HG02571 (cell line): ENCODE data around the gene KRT10.
"Not testable (repeated sequence)": the region's sequence is repeated elsewhere in the genome, so short reads cannot be mapped to it uniquely, and the experiment has no call there.

ENCODE experiments used
- ATAC-seq: cut with Tn5 transposase; IDR thresholded peaks from one replicate; pipeline ENCODE4 v1.9.1; 2021; ENCODE audit warnings: mild to moderate bottlenecking, moderate library complexity; ENCODE audit not compliant: unreplicated experiment

Gene KRT10

DNA sequence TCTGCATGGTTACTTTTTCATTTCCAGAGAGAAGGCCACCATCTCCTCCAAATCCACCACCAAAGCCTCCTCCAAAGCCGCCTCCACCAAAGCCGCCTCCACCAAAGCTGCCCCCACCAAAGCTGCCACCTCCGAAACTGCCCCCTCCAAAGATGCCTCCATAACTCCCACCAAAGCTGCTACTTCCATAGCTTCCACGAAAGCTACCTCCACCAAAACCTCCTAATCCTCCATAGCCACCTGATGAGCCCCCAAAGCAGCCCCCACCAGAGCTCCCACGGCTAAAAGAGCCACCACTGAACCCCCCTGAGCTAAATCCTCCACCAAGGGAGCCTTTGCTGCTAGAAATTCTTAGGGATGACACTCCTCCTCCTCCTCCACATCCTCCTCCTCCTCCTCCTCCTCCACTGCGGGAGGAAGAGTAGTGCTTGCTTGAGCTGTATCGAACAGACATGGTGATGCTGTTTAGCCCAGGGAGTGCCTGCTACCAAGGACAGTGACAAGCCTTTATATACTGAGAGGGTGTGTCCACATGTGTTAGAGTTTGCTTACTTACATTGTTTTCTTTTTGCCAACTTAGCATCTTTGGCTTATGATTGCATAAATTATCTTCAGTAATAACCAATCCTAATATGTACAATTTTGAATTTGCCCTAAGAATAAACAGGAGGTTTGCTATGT is at the start of gene KRT10:
Gene KRT10, minus strand, starts transcription at position 483 of the 681 bp plus-strand sequence. Its CDS starts 29 bp downstream, at position 454.
- ATAC-seq = no peak

DNA sequence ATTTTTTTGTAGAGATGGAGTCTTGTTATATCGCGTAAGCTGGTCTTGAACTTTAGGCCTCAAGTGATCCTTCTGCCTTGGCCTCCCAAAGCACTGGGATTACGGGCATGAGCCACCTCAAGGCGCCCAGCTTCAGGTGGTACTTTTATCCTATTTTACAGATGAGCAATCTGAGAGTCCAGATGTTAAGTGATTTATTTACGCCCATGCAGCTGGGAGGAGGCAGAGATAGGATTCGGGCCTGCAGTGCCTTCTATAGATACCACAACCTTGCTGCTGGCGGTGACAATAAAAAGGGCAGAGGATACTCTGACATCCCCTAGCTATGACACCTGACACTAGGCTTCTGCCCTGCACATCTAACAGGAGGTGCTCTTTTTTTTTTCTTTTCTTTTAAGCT is 48.9 kb upstream of the KRT10 start:
- ATAC-seq = no peak

DNA sequence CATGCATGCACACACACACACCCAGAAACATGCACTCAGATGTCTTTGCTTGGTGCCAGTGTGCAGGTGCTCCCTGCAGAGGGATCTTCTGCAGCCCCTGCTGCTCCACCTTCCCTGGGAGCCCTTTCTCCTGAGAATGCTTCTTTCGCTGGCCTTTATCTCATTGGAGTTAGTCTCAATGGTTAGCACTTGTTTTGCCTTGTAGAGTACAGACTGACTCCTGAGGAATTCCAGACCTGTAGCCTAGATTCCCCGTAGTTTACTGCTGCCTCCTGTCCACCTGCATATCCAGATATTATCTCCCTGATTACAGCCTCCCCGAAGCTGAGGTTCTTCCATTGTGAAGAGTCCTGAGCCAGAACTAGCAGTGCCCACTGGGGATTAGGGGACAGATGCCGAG is 47.7 kb upstream of the KRT10 start:
- ATAC-seq = no peak

GRCh38 chr17:40866838-40867237 is 44.4 kb upstream of the KRT10 start, which contains the start of gene KRT12:
KRT12 (minus strand) TSS chr17:40867223; CDS start chr17:40867186, 37 bp downstream.
- no peak for ATAC-seq

- no peak for ATAC-seq
Measured at GRCh38 chr17:40864661-40865390, 42.4 kb upstream of the KRT10 start.

DNA sequence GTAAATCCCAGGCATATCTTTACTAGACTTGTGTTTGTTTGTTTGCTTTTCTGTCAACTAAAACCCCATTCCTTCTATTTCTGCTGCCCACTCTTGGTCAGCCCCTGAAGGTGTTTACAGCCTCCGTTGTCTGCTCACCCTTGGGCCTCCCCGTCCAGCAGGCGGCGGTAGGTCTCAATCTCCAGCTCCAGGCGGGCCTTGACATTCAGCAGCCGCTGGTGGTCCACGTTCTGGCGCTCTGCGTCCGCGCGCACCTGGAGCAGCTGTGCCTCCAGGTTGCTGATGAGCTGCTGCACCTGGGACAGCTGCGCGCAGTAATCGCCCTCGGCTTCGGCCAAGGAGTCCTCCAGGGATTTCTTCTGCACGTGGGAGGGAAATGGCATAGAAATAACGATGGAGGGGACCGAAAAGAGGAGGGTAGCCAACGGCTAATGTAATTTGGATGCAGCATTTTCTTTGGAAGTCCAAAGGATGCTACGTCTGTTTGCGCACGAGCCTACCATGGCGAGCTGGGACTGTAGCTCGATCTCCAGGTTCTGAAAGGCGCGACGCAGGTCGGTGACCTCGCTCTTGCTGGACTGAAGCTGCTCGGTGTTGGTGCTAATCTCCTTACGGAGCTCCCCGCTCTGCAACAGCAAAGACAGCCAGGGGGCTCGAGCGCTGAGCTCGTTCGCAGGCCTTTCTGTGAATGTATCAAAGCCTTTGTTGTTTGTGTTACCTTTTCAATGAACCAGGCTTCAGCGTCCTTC is 40.7 kb upstream of the KRT10 start:
- no peak for ATAC-seq

- ATAC-seq = no peak
Measured at GRCh38 chr17:40859536-40859935, 37.1 kb upstream of the KRT10 start.

- ATAC-seq = not testable (repeated sequence)
Measured at GRCh38 chr17:40858667-40859066, 36.3 kb upstream of the KRT10 start.

GRCh38 chr17:40857535-40857934 is 35.1 kb upstream of the KRT10 start:
- no peak for ATAC-seq

GRCh38 chr17:40854175-40854814 is 31.9 kb upstream of the KRT10 start:
- no peak for ATAC-seq

GRCh38 chr17:40852364-40852763 is 29.9 kb upstream of the KRT10 start:
- ATAC-seq = no peak

DNA sequence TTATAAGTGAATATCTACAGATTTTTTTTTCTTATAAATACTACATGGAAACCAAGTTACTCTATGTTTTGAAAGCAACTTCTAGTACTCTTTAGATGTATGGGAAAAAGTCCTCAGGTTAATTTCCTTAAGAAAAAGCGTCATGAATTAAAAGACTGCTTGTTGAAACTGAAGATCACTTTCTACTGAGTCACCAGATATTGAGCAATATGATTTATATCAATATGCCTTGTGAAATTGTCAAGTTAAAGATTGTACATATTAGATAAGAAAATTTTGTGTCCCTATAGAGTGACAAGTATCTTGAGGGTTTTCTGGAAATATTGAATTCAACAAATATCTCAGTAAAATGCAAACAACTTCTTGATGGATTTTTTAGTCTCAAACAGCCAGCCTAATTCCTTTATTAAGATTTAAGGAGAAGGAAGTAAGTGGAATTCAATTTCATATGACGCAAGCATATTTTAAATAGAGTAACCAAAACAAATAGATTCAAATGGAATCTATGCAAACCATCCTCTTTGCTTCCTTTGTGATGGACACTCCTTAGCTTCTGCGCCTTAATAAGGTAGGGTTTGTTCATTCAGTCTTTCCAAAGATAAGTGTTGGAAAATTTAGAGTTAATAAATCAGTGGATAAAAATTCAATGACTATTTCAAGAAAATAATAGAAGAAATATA is 28.0 kb upstream of the KRT10 start:
- ATAC-seq = no peak

DNA sequence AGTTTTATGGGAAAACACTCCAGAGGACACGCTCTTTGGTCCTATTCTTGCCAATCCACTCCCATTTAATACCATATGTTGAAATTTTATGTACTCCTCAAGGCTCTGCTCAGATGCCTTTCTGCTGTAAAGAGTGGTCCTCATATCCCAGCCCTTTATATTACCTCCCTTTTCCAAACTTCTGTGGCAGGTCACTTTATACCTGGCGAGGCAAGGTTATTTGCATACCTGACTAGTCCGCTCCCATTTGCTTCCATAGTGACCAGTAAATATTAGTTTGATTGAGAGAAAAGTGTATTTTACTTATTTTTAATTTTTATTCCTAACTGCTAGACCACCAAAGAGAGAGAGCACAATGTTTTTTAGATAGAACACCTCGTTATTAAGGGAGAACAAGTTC is 27.3 kb upstream of the KRT10 start:
- ATAC-seq = no peak

DNA sequence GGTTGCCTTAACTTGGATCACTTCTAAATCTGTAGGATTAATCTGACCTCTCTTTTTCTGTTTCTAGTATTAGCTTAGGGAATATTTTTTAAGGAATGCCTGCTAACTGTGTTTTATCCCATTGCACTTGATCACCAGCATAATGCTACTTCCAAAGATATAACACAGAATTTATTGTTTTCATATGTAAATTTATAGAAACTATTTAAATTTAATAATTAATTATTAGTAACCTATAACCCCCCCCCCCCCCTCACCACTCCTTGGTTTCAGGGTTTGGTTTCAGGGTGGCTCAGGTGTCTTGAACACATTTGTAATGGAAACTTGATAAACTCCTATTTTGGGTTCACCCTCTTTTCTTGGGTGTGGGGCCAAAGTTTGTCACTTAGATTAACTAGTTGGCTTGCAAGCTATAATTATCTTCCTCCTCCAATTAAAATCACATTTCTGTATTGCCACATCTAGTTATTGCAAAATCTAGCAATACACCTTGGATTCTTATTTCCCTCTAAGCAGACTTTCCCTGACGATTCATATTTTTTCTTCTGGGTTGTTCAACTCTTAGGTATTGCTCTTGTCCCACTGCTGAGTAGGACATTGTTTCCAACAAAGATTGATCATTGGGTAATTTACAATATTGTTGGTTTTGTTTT is 26.3 kb upstream of the KRT10 start:
- ATAC-seq = no peak

- ATAC-seq = no peak
Measured at GRCh38 chr17:40846515-40847144, 24.2 kb upstream of the KRT10 start.

DNA sequence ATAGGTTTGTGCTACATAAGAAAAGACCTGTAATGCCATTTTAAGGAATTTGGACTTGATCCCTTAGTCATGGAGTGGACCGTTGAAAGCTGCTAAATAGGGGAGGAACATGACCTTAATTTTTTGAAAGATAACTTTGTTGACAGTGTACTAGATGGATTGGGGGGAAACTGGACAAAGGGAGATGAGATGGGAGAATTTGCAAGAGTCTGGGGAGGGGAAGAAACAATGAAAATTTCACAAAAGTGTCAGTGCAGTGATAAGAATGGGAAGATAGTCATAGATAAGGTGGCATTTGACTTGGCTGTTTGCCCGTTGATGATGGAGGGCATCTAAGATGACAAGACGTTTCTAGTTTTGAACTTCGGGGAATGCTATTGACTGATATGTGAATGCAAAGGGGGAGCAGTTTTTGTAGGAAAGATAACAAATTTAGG is 22.3 kb upstream of the KRT10 start:
- no peak for ATAC-seq

- no peak for ATAC-seq
Measured at GRCh38 chr17:40843242-40843641, 20.8 kb upstream of the KRT10 start.

GRCh38 chr17:40841246-40841645 is 18.8 kb upstream of the KRT10 start:
- ATAC-seq = no peak

DNA sequence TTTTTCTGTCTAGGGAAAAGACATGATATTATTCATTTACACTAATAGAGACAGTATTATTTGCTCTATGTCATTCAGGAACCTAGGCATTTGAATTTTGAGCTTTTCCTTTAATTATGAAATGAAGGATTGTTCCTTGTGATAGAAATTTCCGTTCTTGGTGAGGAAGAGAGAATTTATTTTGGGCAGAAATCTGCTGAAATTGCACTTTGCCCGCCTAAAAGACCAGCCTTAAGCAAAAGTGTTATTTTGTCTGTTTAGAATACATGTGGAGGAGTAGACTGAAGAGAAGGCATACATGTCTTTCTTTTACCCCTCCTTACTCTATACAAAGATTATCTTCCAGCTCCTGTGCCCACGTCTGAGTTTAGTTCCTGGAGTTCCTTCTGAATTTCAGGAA is 16.8 kb upstream of the KRT10 start:
- no peak for ATAC-seq

DNA sequence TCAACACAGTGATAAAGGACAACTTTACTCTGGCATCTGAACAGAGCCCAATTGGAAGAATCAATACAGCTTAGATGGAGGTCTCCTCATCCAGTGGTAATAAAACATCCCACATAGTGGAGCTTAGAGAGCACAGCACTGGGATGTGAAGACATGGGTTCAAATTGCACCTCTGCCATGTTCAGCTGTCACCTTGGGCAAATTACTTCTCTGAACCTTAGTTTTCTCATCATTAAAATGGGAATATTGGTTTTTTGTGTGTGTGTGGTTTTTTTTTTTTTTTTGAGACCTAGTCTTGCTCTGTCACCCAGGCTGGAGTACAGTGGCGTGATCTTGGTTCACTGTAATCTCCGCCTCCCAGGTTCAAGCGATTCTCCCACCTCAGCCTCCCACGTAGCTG is 13.6 kb upstream of the KRT10 start:
- ATAC-seq = no peak
